Measurements from ENCODE around the gene ZBTB7C. TPM values are rescaled to one million over a fixed set of nuclear protein-coding genes. Genes with fewer than 3 reads are reported as not detected.

The ZBTB7C gene
- total RNA-seq, 1 donor from 2014 or later, result under 0.01 TPM

GRCh38 chr18:48219037-48219809, 190.0 kb downstream of the ZBTB7C start:
- no peak for DNase-seq (ENCODE audit: low read depth in 2 of 2)

GRCh38 chr18:48218285-48219022, 190.7 kb downstream of the ZBTB7C start:
- DNase-seq (ENCODE audit: low read depth in 2 of 2), result no peak

DNA sequence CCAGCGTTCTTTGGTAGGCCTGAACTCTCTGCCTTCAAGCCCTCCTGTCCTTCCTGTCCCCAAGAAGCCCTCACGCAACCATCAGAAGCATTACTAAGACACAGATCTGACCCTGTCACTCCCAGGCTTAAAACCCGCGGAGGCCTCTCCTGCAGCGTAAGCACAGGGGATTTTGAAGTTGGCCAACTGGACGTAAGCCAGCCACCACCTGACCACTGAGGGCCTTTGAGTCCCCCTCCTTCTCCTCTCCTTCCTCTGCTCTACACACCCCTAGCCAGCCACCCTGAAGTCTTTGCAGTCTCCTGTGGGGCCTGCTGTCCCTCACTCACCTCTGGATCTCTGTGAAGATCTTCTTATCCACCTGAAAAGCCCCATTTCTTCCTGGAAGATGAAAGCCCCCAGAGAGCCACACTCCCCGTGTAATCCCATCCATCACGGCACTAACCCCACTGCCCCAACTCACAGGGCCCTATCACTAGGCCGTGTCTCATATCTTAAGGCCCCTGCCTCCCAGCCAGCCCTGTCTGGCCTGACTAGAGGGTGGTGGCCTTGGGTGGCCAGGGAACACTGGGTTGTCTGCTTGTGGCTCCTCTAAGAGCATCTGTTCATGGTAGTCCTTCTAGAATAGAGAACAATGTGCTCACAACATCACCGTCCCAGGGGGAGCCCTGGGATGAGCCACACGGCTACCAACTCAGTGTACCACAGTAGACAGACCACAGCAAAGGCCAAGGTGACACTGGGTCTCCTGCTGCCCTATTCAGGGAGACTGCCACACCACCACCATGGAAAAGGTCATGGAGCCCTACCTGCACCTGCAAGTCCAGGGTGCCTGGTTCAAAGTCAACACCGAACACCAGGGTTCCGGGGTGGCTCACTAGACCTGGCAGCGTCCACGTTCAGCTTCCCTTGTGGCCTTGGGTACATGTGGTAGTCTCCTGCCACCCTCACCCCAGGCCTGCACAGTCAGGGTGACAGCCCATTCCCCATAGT, 191.6 kb downstream of the ZBTB7C start:
- DNase-seq (ENCODE audit: low read depth in 2 of 2), result no peak

DNA sequence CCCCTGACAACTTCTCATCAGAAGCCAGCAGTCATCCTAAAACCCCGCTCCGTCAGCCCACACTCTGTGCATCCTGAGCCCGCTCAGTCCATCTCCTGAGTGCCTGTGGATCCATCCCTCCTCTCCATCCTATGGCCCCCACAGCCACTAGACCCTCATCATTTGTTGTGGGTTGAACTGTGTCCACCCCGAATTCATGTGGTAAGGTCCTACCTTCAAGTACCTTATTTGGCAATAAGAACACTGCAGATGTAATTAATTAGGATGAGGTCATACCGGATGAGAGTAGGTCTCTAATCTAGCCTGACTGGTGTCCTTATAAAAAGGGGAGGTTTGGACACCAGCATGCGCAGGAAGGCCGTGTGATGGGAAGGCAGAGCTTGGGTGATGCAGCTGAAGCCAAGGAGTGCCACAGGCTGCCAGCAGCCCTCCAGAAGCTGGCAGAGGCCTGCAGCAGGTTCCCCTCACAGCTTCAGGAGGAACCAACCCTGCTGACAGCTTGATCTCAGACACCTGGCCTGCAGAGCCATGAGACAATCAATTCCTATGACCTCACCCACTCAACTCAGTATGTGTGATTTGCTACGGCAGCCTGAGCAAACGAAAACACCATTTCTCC, 192.4 kb downstream of the ZBTB7C start:
- DNase-seq (ENCODE audit: low read depth in 2 of 2), result no peak

DNA sequence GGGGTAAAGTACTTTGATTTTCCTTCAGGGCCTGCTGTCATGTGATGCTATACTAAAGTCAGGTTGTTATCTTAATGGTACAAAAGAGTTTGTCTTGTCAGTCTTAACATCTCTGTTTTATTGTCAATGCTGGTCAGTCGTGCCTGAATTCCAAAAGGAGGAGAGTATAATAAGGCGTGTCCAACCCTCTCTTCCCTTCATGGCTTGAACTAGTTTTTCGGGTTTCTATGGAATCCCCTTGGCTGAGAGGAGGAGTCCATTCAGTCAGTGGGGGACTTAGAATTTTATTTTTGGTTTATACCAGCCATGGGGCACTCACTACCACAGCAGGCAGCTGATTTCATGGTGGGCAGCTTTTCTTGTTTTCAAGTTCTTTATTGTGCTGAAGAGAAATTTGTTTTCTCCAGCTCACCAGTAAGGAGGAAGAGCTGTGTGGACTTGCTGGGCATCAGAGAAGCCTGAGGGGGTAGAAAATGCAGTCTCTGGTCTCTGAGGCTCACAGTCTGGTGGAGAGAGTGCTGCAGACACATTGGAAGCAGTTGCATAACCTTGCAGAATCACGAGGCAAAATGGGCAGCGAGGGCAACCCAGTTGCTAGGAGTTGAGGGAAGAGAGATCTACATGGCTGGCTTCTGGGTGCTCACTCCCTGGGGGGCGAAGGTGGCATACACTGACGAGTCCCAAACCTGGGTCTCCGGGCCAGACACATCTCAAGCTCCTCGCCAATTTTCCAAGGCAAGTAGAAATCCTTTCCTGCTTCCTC, 193.1 kb downstream of the ZBTB7C start:
- no peak for DNase-seq (ENCODE audit: low read depth in 2 of 2)

DNA sequence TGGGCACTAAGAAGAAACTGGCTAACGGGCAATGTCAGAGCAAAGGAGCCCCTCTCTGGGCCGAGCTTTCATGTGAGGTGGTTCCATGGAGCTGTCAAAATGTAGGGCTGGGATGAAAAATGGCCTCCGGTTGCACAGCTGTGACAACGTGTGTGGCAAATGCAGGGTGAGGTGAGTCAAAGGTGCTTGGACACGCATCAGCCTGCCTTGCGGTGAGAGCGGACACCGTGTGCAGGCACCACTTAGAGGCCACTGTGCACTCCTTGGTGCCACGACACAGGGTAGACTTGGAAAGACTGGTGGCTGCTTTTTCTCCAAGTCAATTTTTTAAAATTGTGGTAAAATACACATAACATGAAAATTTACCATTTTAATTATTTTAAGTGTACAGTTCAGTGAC, 195.4 kb downstream of the ZBTB7C start:
- no peak for DNase-seq (ENCODE audit: low read depth in 2 of 2)

GRCh38 chr18:48208432-48209140, 200.6 kb downstream of the ZBTB7C start:
- no peak for DNase-seq (ENCODE audit: low read depth in 2 of 2)

DNA sequence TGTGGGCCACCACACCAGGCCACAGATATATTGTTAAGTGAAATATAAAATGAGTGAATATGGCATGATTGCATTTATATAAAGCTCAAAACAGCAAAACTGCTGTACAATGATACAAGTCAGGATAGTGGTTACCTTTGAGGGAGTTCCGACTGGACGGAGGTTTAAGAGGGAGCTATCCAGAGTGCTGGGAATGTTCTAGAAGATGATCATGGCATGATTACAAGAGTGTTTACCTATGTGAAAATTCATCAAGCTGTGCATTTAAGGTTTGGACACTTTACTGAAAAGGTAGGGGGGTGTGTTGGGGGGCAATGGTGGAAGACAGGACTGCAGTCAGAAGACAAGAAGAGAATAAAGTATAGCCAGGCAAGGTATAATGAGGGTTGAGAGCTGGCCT, 201.4 kb downstream of the ZBTB7C start:
- DNase-seq (ENCODE audit: low read depth in 2 of 2), result no peak

DNA sequence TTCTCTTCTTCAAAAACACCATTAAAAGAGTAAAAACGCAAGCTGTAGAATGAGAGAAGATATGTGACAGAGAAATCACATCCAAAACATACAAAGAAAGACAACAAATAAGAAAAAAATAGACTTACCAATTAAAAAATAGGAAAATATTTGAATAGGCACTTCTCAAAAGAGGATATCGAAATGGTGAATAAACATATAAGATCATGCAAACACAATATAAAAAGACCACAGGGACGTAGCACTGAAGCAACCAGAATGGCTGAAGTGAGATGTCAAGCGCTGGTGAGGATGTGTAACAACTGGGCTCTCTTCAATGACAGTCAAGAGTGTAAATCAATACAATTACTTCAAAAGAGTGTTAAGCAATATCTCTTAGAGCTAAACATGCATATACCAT, 202.3 kb downstream of the ZBTB7C start:
- no peak for DNase-seq (ENCODE audit: low read depth in 2 of 2)

GRCh38 chr18:48203961-48204666, 205.1 kb downstream of the ZBTB7C start:
- no peak for DNase-seq (ENCODE audit: low read depth in 2 of 2)

DNA sequence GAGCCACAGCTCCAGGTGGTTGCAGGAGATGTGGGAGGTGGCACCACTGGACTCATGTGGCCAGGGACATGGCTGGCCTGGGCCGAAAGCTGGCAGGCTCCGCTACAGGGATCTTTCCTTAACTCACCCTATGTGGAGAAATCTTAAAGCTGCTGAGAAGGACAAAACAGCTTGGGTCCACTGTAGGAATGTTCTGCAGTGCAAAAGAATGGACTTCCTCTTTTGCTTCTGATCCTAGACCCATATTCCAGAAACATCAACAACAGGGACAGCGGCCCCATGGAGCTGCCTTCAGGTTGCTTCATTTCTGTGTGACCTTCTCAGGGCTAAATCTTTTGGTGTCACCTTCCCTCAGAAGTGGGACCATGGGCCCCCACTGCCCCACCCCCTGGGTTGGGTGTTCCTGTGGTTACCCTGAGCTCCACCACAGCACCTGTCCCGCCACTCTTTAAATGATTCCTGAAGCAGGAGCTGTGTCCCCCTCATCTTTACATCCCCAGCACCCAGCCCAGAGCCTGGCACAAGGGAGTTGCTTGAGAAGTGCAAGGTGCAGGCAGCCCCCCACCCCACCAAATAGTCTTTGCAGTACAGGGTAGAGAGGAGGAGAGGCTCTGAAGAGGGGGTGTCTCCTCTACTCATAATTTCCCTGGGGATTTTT, 205.8 kb downstream of the ZBTB7C start:
- DNase-seq (ENCODE audit: low read depth in 2 of 2), result no peak

DNA sequence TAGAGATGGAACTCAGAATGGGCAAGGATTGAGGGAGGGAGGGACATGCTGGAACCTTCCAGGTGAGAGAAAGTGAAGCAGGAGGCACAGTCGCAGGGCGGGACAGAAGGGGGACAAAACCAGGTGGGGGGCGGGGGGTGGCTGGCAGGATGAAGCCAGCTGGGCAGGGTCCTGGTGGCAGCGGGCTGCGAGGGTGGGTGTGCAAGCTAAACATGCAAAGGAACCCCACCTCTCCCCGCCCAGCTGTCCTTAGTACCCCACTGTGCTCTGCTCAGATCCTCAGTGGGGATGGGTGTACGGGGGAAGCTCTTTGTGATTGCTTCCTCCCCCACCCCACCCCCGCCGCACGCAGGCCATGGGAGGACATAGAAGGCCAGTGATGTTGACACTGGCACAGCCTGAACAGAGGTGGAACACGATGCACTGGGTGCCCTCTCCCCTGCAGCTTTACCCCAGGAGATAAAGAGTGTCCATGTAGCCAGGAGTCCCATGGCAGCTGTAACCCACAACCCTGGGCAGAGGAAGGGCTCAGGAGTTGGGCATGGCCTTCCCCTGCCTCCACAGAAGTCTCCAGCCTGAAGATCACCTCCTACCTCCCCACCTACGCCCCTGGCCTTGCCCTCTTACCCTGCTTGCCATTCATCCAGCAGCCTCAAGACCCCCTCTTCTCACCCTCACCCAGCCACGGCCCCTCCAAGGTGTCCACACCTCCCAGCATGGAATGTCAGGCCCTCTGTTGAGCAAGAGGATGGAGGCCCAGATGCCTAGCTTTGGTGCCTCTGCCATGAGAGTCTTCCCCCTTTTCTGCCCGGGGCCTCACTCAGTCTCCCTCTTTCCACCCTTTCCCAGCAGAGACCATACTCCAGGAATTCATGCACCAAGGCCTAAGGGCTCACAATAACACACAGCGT, 206.6 kb downstream of the ZBTB7C start:
- no peak for DNase-seq (ENCODE audit: low read depth in 2 of 2)

DNA sequence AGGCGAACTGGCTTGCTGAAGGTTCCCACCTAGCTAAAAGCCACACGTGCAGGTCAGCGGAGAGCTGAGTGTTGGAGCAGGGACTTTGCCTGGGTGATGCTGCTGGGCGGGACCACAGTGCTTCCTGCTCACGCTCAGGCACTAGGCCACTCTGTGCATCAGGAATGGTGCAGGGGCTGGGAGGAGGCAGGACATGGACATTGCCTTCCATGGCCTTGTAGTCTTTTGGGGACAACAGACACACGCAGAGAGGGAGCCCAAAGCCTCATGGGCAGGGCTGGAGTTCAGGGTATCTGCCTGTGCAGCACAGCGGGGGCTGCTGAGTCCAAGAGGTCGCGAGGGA, 207.2 kb downstream of the ZBTB7C start:
- no peak for DNase-seq (ENCODE audit: low read depth in 2 of 2)

DNA sequence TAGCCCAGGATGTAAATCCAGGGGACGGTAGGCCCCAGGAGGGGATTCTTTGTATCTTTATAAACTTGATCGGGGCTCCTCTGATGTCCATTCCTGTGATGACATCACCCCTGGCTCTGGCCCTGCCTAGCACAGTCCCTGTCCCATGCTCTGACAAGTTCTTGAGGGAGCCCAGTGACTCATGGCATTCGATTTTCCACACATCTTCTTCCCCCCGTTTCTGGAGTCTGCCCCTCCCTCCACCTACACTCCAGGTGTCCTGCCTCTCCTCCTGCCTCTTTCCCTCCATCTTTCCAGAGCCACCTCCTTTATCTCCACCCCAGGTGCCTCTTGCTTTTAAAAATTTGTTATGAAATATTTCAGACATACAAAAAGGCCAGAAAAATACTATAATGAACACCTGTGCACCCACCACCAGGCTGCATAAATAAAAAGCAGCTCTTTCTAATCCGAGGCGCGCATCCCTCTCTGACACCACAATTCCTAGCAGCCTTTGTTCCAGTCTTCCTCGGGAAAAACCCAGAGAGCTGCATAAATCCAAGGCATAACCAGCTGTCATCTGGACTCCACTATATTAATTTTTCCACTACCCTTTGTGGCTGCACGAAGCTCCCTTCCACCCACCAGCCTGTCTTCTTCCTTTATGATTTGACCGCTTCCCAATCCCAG, 207.7 kb downstream of the ZBTB7C start:
- no peak for DNase-seq (ENCODE audit: low read depth in 2 of 2)

GRCh38 chr18:48200631-48201336, 208.4 kb downstream of the ZBTB7C start:
- DNase-seq (ENCODE audit: low read depth in 2 of 2), result no peak

GRCh38 chr18:48199399-48199798, 209.8 kb downstream of the ZBTB7C start:
- no peak for DNase-seq (ENCODE audit: low read depth in 2 of 2)

DNA sequence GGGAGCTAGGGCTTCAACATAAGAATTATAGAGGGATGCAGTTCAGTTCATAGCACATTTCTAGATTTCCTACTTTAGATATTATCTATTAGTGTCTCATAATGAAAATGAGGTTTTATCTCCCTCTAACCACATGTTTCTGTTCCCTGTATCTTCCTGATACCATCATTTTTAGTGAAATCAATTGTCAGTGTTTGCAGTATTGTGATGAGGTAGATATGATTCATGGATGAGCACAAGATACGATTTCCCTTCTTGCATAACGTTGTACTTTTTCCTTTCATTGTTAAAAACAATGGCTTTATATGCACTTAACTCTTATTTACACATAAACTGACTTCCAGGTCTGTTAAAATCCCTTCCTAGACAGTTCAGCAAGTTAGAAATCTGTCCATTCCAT, 211.4 kb downstream of the ZBTB7C start:
- peak in 1 of 2 donors; percentile 29 for DNase-seq (ENCODE audit: low read depth in 2 of 2)

Data from lung microvascular endothelial cell (primary cell).